Adipose tissue (tissue), 3 donors: ENCODE results near the gene GNA12. TPM values are rescaled to one million over a fixed set of nuclear protein-coding genes. Genes with fewer than 3 reads are reported as not detected.

Experiments used
- H3K27ac ChIP-seq: one replicate; pipeline ENCODE4 v1.5.1; 2013; ENCODE audit warnings: low read depth, low read length
- WGBS, 3 donors: extraction: QIAGEN DNeasy Blood & Tissue Kit; methylation state at CpG; one replicate each; pipeline ENCODE4 v1.1.7; 2013; 5-methylcytosine and 5-hydroxymethylcytosine counted together
- polyA plus RNA-seq, 3 donors: library from polyadenylated mRNA; stranded (reverse); fragments of 200-250 nt; gene quantifications; one replicate each; pipeline ENCODE4 v1.2.3, GENCODE V29; 2013
- donor health status: healthy with polysubstance abuse.
- donor health status: Bipolar disorder and iron deficiency.
- donor health status: healthy.

The GNA12 gene, protein sequence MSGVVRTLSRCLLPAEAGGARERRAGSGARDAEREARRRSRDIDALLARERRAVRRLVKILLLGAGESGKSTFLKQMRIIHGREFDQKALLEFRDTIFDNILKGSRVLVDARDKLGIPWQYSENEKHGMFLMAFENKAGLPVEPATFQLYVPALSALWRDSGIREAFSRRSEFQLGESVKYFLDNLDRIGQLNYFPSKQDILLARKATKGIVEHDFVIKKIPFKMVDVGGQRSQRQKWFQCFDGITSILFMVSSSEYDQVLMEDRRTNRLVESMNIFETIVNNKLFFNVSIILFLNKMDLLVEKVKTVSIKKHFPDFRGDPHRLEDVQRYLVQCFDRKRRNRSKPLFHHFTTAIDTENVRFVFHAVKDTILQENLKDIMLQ
- 10 to 100 TPM; 14.8 to 42.6 (median 39.9) TPM for polyA plus RNA-seq

GRCh38 chr7:2844153-2845033, at the start of gene GNA12:
Gene GNA12, minus strand, starts transcription at chr7:2844308. Its CDS starts 147 bp downstream, at chr7:2844161.
- WGBS, 3 donors, result 1 to 2% (median 2%) methylated on average over 47 to 79 of the region's 79 CpGs
- no peak within 1 kb of the TSS for H3K27ac ChIP-seq

GRCh38 chr7:2893411-2893861, 49.3 kb upstream of the GNA12 start:
- 69 to 73% (median 70%) methylated on average over 9 of the region's 9 CpGs for WGBS, 3 donors
- H3K27ac ChIP-seq, result no peak overlapping the region

- 43 to 51% (median 51%) methylated on average over 8 of the region's 8 CpGs for WGBS, 3 donors
- H3K27ac ChIP-seq, result no peak overlapping the region
Observed at GRCh38 chr7:2892549-2892948, 48.4 kb upstream of the GNA12 start.

DNA sequence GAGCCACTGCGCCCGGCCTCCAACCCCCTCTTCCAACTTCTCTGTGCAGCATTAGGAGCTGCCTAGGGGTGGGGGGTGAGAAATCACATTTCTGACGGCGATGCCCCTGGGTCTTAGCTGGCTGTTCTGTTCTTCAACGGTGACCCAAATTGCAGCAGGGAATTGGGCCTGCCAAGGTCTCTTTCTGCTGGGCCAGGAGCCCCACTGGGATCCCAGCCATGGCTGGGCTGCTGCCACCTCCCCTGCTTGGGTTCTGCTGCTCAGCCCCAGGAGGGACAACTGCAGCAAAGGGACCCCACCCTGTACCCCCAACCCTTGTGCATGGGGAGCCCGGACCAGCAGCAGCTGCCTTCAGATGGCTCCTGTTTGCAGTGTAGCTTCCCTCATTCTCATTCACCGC, 43.7 kb upstream of the GNA12 start:
- H3K27ac ChIP-seq, result no peak overlapping the region
- 58 to 73% (median 61%) methylated on average over 7 of the region's 7 CpGs for WGBS, 3 donors

GRCh38 chr7:2886900-2887299, 42.8 kb upstream of the GNA12 start:
- H3K27ac ChIP-seq, result no peak overlapping the region
- WGBS, 3 donors, result 18 to 23% (median 23%) methylated on average over 10 to 12 of the region's 12 CpGs

GRCh38 chr7:2886391-2886790, 42.3 kb upstream of the GNA12 start:
- 45 to 60% (median 57%) methylated on average over 5 of the region's 5 CpGs for WGBS, 3 donors
- H3K27ac ChIP-seq, result no peak overlapping the region

DNA sequence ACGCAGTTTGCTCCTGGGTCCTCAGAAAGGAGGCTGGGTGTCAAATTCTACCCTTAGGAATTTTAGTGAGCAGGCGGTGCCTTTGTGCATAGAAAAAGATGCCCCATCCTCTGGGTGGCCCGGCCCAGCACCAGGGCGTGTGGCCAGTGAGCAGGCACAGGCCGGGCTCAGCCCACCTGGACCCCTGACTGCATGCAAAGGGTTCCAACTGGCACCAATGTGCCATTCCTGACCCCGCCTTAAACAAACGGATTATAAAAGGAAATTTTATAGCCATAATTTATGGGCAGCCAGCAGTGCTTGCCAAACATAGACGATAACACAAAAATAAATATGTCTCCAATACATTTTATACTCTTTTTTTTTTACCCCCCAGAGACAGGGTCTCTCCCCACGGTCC, 40.1 kb upstream of the GNA12 start:
- WGBS, 3 donors, result 54 to 76% (median 64%) methylated on average over 9 of the region's 9 CpGs
- no peak overlapping the region for H3K27ac ChIP-seq

DNA sequence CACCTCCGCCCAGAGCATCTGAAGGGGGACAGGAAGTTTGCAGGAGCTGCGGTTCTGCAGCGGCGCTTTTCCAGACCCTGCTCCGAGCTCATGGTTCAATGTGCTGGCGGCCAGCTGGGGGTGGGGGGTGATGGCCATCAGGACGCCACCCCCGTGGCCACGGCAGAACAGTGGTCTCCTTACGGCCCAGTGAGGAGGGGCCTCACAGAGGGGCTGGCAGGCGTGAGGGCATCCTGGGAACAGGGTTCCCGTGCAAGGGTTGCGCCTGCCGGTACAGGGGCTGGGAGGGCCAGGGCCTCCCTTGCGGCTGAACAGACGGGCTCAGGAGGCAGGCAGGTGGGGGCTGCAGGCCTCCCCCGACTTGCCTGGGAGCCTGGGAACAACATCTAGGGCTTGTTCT, 39.0 kb upstream of the GNA12 start:
- no peak overlapping the region for H3K27ac ChIP-seq
- WGBS, 3 donors, result 82 to 85% (median 83%) methylated on average over 16 to 17 of the region's 17 CpGs

- no peak overlapping the region for H3K27ac ChIP-seq
- 72 to 77% (median 73%) methylated on average over 10 of the region's 10 CpGs for WGBS, 3 donors
Observed at GRCh38 chr7:2882111-2882510, 38.0 kb upstream of the GNA12 start.

- H3K27ac ChIP-seq, result no peak overlapping the region
- 61 to 67% (median 65%) methylated on average over 17 to 18 of the region's 18 CpGs for whole genome bisulfite sequencing, 3 donors
Observed at GRCh38 chr7:2880874-2881533, 36.9 kb upstream of the GNA12 start.

- no peak overlapping the region for H3K27ac ChIP-seq
- 67 to 72% (median 69%) methylated on average over 8 of the region's 8 CpGs for WGBS, 3 donors
Observed at GRCh38 chr7:2880051-2880450, 35.9 kb upstream of the GNA12 start.

DNA sequence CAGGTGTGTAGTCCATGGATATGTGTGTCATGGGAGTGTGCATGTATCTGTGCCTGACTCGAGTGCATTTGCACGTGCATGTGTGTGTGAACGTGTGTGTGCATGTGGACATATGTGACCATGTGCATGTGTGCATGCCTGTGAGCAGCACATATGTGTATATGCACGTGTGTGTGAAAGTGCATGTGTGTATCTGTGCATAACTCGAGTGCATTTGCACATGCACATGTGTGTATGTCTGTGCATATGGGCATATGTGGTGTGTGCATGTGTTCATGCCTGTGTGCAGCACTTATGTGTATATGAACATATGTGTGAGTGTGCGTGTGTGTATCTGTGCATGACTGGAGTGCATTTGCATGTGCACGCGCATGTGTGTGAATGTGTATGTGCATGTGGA, 35.2 kb upstream of the GNA12 start:
- 87 to 90% (median 90%) methylated on average over 8 of the region's 8 CpGs for WGBS, 3 donors
- no peak overlapping the region for H3K27ac ChIP-seq

DNA sequence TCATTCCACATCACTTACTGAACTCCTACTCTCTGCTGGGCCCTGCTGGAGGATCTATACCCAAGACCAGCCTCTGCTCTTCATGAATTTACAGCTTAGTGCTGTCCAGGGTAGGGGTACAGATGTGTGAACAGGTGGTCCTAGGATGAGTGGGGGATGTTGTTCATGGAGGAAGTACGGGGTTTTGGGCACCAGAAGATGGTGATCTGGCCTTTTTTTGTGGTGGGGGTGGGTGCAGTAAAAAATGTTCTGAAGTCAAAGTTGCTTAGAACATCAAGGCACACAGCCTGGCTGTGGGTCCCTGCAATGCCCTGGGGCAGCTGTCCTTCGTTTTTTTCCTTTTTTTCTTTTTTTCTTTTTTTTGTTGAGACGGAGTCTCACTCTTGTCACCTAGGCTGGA, 34.2 kb upstream of the GNA12 start:
- 67 to 74% (median 70%) methylated on average over 3 of the region's 3 CpGs for WGBS, 3 donors
- H3K27ac ChIP-seq, result no peak overlapping the region

DNA sequence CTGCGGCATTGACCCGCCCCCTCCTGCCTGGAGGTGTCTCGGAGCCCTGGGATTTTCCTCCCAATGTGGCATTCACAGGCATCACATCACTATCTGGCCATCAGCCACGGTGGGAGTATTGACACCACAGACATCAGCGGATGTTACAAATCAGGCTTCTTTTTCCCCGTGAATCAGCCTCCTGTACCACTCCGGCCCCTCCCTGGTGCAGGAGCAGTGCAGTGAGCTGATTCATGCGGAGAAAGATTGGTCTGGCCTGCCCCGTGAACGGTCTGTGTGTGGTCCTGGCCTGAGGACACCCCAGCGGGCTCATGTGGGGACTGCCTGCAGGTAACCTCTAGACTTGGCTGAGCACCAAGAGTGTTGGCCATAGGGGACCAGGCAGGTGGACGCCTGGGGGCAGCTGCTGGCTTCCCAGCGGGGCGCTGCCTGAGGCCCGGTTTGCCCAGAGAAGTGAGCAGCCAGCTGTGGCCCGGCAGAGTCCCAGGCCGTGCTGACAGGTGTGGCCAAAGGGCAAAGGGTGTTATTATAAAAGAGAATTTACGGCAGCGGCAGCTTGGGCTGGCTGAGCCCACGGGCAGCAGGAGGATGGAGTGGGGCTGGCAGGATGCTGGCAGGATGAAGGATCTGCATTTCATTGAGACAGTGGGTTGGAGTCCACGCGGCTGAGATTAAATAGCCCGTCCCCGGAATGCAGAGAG, 32.1 kb upstream of the GNA12 start:
- WGBS, 3 donors, result 61 to 74% (median 73%) methylated on average over 24 of the region's 24 CpGs
- no peak overlapping the region for H3K27ac ChIP-seq

GRCh38 chr7:2873686-2874551, 29.8 kb upstream of the GNA12 start:
- WGBS, 3 donors, result 43 to 61% (median 45%) methylated on average over 7 of the region's 7 CpGs
- H3K27ac ChIP-seq, result no peak overlapping the region

- no peak overlapping the region for H3K27ac ChIP-seq
- WGBS, 3 donors, result 67 to 68% (median 67%) methylated on average over 10 of the region's 10 CpGs
Observed at GRCh38 chr7:2873146-2873545, 29.0 kb upstream of the GNA12 start.

DNA sequence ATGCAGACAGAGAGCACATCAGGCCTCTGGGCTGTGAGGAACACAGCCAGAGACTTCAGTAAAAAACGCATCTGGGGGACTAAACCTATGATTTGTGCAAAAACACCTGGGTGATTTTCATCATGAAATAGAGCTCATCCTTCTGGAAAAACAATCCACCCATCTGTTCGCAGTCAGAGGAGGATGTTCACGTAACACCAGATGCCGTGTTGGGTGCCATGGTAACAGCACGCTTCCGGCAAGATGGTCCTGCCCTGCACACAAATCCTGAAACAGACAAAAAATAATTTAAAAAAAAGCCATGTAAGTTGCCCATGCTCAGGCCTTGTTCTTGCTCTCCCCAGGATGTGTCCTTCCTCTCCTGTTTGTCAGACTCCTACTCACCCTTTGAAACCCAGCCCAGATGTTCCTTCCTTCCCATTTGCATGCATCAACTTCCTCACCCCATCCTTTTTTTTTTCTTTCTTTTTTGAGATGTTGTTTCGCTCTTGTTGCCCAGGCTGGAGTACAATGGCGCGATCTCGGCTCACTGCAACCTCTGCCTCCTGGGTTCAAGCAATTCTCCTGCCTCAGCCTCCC, 28.3 kb upstream of the GNA12 start:
- 91 to 98% (median 93%) methylated on average over 8 to 10 of the region's 10 CpGs for WGBS, 3 donors
- no peak overlapping the region for H3K27ac ChIP-seq
